NCI-H2227 (cell line): ENCODE data around the gene MCL1.
"Not testable (repeated sequence)": the region's sequence is repeated elsewhere in the genome, so short reads cannot be mapped to it uniquely, and the experiment has no call there.

Experiments
- DNase-seq: peaks from one replicate; lab custom pipeline; 2025; ENCODE audit not compliant: unreplicated experiment; lab: John Stamatoyannopoulos, UW

MCL1 gene

GRCh38 chr1:150573648-150574071 lies 5.8 kb downstream of the MCL1 start:
- DNase-seq, result not testable (repeated sequence)

- DNase-seq, result no peak
Measured at GRCh38 chr1:150572918-150573647, 6.3 kb downstream of the MCL1 start.

GRCh38 chr1:150568594-150568966 lies 10.8 kb downstream of the MCL1 start:
- no peak for DNase-seq

- DNase-seq, result peak; percentile 77
Measured at GRCh38 chr1:150567717-150568593, 11.5 kb downstream of the MCL1 start.

- DNase-seq, result no peak
Measured at GRCh38 chr1:150567341-150567716, 12.1 kb downstream of the MCL1 start.

GRCh38 chr1:150566589-150567340 lies 12.6 kb downstream of the MCL1 start:
- no peak for DNase-seq

- DNase-seq, result not testable (repeated sequence)
Measured at GRCh38 chr1:150565240-150565991, 14.0 kb downstream of the MCL1 start.

GRCh38 chr1:150564051-150564991 lies 15.1 kb downstream of the MCL1 start:
- no peak for DNase-seq

GRCh38 chr1:150563340-150564038 lies 15.9 kb downstream of the MCL1 start:
- DNase-seq, result no peak

GRCh38 chr1:150562446-150563339 lies 16.7 kb downstream of the MCL1 start:
- no peak for DNase-seq

- peak; percentile 92 for DNase-seq
Measured at GRCh38 chr1:150561974-150562445, 17.4 kb downstream of the MCL1 start.

GRCh38 chr1:150561254-150561973 lies 18.0 kb downstream of the MCL1 start:
- DNase-seq, result peak; percentile 92

GRCh38 chr1:150560576-150561253 lies 18.7 kb downstream of the MCL1 start:
- peak; percentile 92 for DNase-seq

GRCh38 chr1:150560011-150560438 lies 19.4 kb downstream of the MCL1 start:
- peak; percentile 76 for DNase-seq

- DNase-seq, result no peak
Measured at GRCh38 chr1:150559656-150560010, 19.8 kb downstream of the MCL1 start.

- DNase-seq, result no peak
Measured at GRCh38 chr1:150558761-150559655, 20.4 kb downstream of the MCL1 start.
